CD4-positive, CD25-positive, alpha-beta regulatory T cell (primary cell): ENCODE measurements around the gene SLC6A11. TPM values are rescaled to one million over a fixed set of nuclear protein-coding genes. Genes with fewer than 3 reads are reported as not detected.

Source experiments
- ATAC-seq, 2 donors: fragments of 150-1000 bp; cut with Tn5 transposase; one replicate each; pipeline ENCODE4 v1.10.0; 2021; ENCODE audit warnings: low read depth in 2 of 2, moderate number of reproducible peaks in 2 of 2, moderate library complexity in 1 of 2
- DNase-seq, 3 donors: peaks; one replicate each; pipeline versions ENCODE4 v3.0.0 to v3.0.0-alpha.2; 2012 to 2022; ENCODE audit warnings: mixed read lengths in 1 of 3
- H3K27ac ChIP-seq: one replicate; pipeline ENCODE4 v1.7.0; 2013; ENCODE audit warnings: mild to moderate bottlenecking, low read length; ENCODE audit not compliant: insufficient read depth, poor library complexity, severe bottlenecking
- H3K27me3 ChIP-seq: one replicate; pipeline ENCODE4 v1.7.0; 2013; ENCODE audit warnings: low read length; ENCODE audit not compliant: control insufficient read depth, insufficient read depth
- H3K36me3 ChIP-seq: one replicate; pipeline ENCODE4 v1.7.0; 2013; ENCODE audit warnings: mild to moderate bottlenecking, low read length, moderate library complexity; ENCODE audit not compliant: control insufficient read depth, insufficient read depth
- H3K4me1 ChIP-seq: 2 replicates; pipeline ENCODE4 v1.7.0; 2013; ENCODE audit warnings: mild to moderate bottlenecking, low read length; ENCODE audit not compliant: insufficient read depth, control insufficient read depth, poor library complexity, severe bottlenecking
- H3K4me3 ChIP-seq: one replicate; pipeline ENCODE4 v1.7.0; 2013; ENCODE audit warnings: low read depth, mild to moderate bottlenecking, low read length, moderate library complexity
- H3K9me3 ChIP-seq, 2 experiments: 1 replicate in 1 of 2; 2 replicates in 1 of 2; pipeline ENCODE4 v1.7.0; 2013; ENCODE audit warnings: low read length in 2 of 2, mild to moderate bottlenecking in 1 of 2, moderate library complexity in 1 of 2; ENCODE audit not compliant: control insufficient read depth in 2 of 2
- H3K27ac Mint-ChIP-seq, 3 donors: one replicate each; pipeline ENCODE4 v1.8.0; 2020 to 2022; ENCODE audit warnings: mild to moderate bottlenecking in 3 of 3, mixed read lengths in 3 of 3, moderate library complexity in 2 of 3
- H3K27me3 Mint-ChIP-seq: one replicate; pipeline ENCODE4 v1.8.0; 2022; ENCODE audit warnings: mild to moderate bottlenecking, mixed read lengths
- H3K36me3 Mint-ChIP-seq: one replicate; pipeline ENCODE4 v1.8.0; 2020; ENCODE audit warnings: mixed read lengths
- H3K4me1 Mint-ChIP-seq, 4 donors: one replicate each; pipeline ENCODE4 v1.8.0; 2020 to 2022; ENCODE audit warnings: mixed read lengths in 4 of 4, mild to moderate bottlenecking in 1 of 4
- H3K4me3 Mint-ChIP-seq, 4 donors: one replicate each; pipeline ENCODE4 v1.8.0; 2020 to 2022; ENCODE audit warnings: mild to moderate bottlenecking in 4 of 4, mixed read lengths in 4 of 4, moderate library complexity in 3 of 4
- H3K9me3 Mint-ChIP-seq, 7 donors: one replicate each; pipeline ENCODE4 v1.8.0; 2020 to 2022; ENCODE audit warnings: mixed read lengths in 7 of 7, mild to moderate bottlenecking in 3 of 7, moderate library complexity in 2 of 7
- polyA plus RNA-seq, 4 donors: library from polyadenylated mRNA; unstranded; fragments of 300-500 nt; fragmentation: Illumina TruSeq; gene quantifications; one replicate each; pipeline ENCODE4 v1.2.3, GENCODE V29; 2021
- total RNA-seq: library from RNA; stranded (reverse); gene quantifications from one replicate; pipeline ENCODE4 v1.2.3, GENCODE V29; 2022

The SLC6A11 gene
- total and polyA plus RNA-seq, 5 donors from 2014 or later, result not detected

GRCh38 chr3:10907262-10907661 is 91.2 kb downstream of the SLC6A11 start:
- Histone ChIP-seq H3K4me1 (no peaks in the 10 kb centered on the region), H3K9me3 (peaks cover 13 to 31% of the 10 kb centered on the region in 2 experiments), H3K27me3 (peaks cover 2% of the 10 kb centered on the region), H3K27ac (no peak overlapping the region), H3K36me3 (no peaks in the 10 kb centered on the region), H3K4me3 (no peak overlapping the region)
- DNase-seq (no peak), ATAC-seq (no peak)
- no peaks in the 10 kb centered on the region for H3K4me1 Mint-ChIP-seq
- H3K36me3 Mint-ChIP-seq, result no peaks in the 10 kb centered on the region
- H3K4me3 Mint-ChIP-seq, result no peak overlapping the region
- H3K9me3 Mint-ChIP-seq, result peaks cover 0 to 41% (median 12%) of the 10 kb centered on the region in 7 donors
- H3K27me3 Mint-ChIP-seq, result no peaks in the 10 kb centered on the region
- H3K27ac Mint-ChIP-seq, result peak overlapping the region in 1 of 3 donors; percentile 29

DNA sequence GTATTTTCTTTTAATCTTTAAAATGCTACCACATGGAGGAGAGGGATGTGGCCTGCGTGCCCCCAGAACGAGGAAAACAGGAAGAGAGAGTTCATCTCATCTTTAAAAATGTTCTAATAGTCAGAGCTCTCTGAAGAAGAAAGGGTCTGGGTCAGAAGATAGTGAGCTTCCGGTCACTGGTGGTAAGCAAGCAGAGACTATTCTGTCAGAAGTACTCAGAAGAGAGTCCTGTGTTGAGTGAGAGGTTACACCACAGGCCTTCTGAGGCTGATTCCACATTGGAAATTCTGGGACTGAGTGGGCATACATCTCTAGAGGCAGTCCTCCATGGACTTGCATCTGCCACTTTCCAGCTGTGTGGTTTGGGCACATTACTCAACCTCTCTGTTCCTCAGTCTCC is 94.3 kb downstream of the SLC6A11 start:
- Histone ChIP-seq H3K27ac (no peak overlapping the region), H3K27me3 (no peaks in the 10 kb centered on the region), H3K4me1 (no peaks in the 10 kb centered on the region), H3K4me3 (no peak overlapping the region), H3K36me3 (no peaks in the 10 kb centered on the region), H3K9me3 (peaks cover 13 to 31% of the 10 kb centered on the region in 2 experiments)
- H3K27ac Mint-ChIP-seq, result no peak overlapping the region
- no peak overlapping the region for H3K4me3 Mint-ChIP-seq
- ATAC-seq (no peak), DNase-seq (no peak)
- H3K4me1 Mint-ChIP-seq, result no peaks in the 10 kb centered on the region
- H3K36me3 Mint-ChIP-seq, result no peaks in the 10 kb centered on the region
- peaks cover 0 to 41% (median 12%) of the 10 kb centered on the region in 7 donors for H3K9me3 Mint-ChIP-seq
- H3K27me3 Mint-ChIP-seq, result no peaks in the 10 kb centered on the region

DNA sequence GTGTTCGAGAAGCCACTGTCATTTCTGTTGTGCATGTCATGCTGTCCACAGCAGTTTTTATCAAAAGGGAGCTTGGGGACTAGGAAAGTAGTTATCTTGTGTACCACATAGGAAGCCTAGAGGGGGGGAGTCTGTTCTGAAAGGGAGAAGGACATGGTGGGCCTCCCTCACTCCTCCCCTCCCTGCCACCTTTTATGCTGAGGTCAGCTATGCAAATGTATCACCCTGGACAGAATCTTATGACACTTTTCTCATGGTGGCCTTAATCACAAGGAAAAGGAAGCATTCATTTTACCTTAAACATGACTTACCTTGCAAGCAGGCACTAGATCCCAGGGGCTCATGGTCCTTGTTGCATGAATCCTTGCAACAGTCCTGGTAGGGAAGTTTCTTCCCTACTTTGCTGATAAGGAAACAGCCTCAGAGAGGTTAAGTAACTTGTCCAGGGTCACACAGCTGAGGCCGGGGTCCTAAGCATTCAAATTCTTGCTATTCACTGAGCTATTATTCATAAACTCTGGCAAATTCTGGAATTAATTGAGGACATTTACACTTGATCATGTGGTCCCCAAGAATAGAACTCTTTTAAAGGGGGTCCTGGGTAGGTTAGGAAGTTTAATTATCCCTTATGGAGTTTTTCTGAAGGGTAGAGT is 95.4 kb downstream of the SLC6A11 start:
- H3K4me3 Mint-ChIP-seq, result no peak overlapping the region
- H3K4me3 ChIP-seq, result no peak overlapping the region
- no peak overlapping the region for H3K27ac Mint-ChIP-seq

DNA sequence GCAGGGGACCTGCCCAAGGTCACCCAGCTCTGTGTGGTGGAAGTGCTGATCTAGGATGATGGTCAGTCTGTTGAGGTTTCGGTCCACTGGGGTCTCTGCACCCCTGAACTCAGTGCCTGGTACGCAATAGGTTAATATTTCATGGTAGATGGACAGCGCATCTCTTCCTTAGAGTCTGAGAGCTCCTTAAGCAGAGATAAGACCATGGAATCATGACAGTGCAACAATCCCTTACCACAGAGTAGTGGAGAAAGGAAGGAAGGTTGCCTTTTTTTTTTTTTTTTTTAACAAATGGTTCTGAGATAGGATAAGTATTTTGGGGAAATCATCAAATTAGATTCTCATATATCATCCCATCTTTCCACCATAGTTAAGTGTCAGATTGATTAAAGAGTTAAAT is 96.8 kb downstream of the SLC6A11 start:
- DNase-seq (no peak), ATAC-seq (no peak)
- Mint-ChIP-seq H3K27me3 (no peaks in the 10 kb centered on the region), H3K27ac (no peak overlapping the region), H3K36me3 (no peaks in the 10 kb centered on the region), H3K4me1 (no peaks in the 10 kb centered on the region), H3K4me3 (no peak overlapping the region), H3K9me3 (peaks cover 0 to 19% (median 0%) of the 10 kb centered on the region in 7 donors)
- Histone ChIP-seq H3K27ac (no peak overlapping the region), H3K27me3 (no peaks in the 10 kb centered on the region), H3K36me3 (no peaks in the 10 kb centered on the region), H3K4me1 (no peaks in the 10 kb centered on the region), H3K4me3 (no peak overlapping the region), H3K9me3 (peaks cover under 1 to 10% of the 10 kb centered on the region in 2 experiments)

More for the DNA sequence above, 95.4 kb downstream of the SLC6A11 start:
- no peak overlapping the region for H3K27ac ChIP-seq
- no peak for DNase-seq
- no peaks in the 10 kb centered on the region for H3K36me3 ChIP-seq
- no peak for ATAC-seq
- H3K27me3 Mint-ChIP-seq, result no peaks in the 10 kb centered on the region
- H3K27me3 ChIP-seq, result no peaks in the 10 kb centered on the region
- H3K9me3 Mint-ChIP-seq, result peaks cover 0 to 32% (median 10%) of the 10 kb centered on the region in 7 donors
- peaks cover 13 to 22% of the 10 kb centered on the region in 2 experiments for H3K9me3 ChIP-seq
- no peaks in the 10 kb centered on the region for H3K36me3 Mint-ChIP-seq
- H3K4me1 Mint-ChIP-seq, result no peaks in the 10 kb centered on the region
- H3K4me1 ChIP-seq, result no peaks in the 10 kb centered on the region

DNA sequence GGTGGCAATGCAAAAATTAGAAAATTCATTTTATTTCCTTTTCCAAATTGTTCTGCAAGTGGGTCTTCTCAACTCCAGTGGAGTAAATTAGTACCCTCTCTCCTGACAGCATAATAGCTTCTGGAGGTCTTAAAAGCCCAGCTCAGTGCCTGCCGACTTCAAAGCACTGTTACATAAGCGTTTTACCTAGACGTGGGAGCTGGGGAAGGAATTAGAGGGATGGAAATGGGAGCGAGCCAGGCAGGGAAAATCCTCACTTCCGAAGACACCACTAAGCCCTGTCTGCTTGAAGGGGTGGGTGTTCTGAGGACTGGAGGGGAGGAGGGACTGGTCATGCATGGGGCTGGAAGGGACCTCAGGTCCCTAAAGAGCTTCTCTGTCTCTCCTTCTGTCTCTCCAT is 99.3 kb downstream of the SLC6A11 start:
- Mint-ChIP-seq H3K4me3 (no peak overlapping the region), H3K9me3 (peaks cover 0 to 1% (median 0%) of the 10 kb centered on the region in 7 donors), H3K4me1 (no peaks in the 10 kb centered on the region), H3K27ac (no peak overlapping the region), H3K27me3 (peaks cover 2% of the 10 kb centered on the region), H3K36me3 (no peaks in the 10 kb centered on the region)
- no peak overlapping the region for H3K27ac ChIP-seq
- no peaks in the 10 kb centered on the region for H3K4me1 ChIP-seq
- DNase-seq, result no peak
- H3K9me3 ChIP-seq, result no peaks in the 10 kb centered on the region
- H3K27me3 ChIP-seq, result peaks cover 2% of the 10 kb centered on the region
- ATAC-seq, result no peak
- no peak overlapping the region for H3K4me3 ChIP-seq
- H3K36me3 ChIP-seq, result no peaks in the 10 kb centered on the region

DNA sequence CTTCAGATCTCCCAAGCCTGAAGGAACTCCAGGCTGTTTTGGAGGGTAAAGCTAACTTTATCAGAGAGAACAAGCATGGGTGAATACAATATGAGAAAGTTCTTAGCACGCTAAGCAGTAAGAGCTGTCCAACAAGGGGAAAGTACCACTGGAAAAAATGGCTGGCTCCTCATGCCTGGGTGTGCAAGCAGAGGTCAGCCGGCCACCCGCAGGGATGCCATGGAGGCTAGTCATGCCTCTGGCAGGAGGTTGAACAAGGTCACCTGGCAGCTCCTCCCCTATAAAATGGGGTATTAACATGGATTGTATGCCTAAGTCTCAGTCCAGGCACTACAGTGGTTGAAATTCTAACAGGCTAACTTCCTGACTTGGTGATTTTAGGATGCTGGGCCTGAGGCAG is 101.1 kb downstream of the SLC6A11 start:
- Histone ChIP-seq H3K27ac (no peak overlapping the region), H3K27me3 (peaks cover 7% of the 10 kb centered on the region), H3K4me1 (no peaks in the 10 kb centered on the region), H3K36me3 (no peaks in the 10 kb centered on the region), H3K4me3 (no peak overlapping the region), H3K9me3 (no peaks in the 10 kb centered on the region)
- Mint-ChIP-seq H3K27ac (no peak overlapping the region), H3K4me1 (no peaks in the 10 kb centered on the region), H3K27me3 (peaks cover 18% of the 10 kb centered on the region), H3K4me3 (no peak overlapping the region), H3K9me3 (peaks cover 0 to 5% (median 0%) of the 10 kb centered on the region in 7 donors), H3K36me3 (no peaks in the 10 kb centered on the region)
- DNase-seq, result no peak
- no peak for ATAC-seq

GRCh38 chr3:10918011-10918410 is 102.0 kb downstream of the SLC6A11 start:
- H3K4me3 ChIP-seq, result no peak overlapping the region
- peaks cover 9% of the 10 kb centered on the region for H3K27me3 ChIP-seq
- Mint-ChIP-seq H3K27me3 (peaks cover 18% of the 10 kb centered on the region), H3K4me1 (no peaks in the 10 kb centered on the region), H3K36me3 (no peaks in the 10 kb centered on the region), H3K27ac (no peak overlapping the region), H3K9me3 (peaks cover 0 to 5% (median 0%) of the 10 kb centered on the region in 7 donors), H3K4me3 (no peak overlapping the region)
- H3K4me1 ChIP-seq, result no peaks in the 10 kb centered on the region
- no peaks in the 10 kb centered on the region for H3K9me3 ChIP-seq
- ATAC-seq, result no peak
- H3K36me3 ChIP-seq, result no peaks in the 10 kb centered on the region
- DNase-seq, result no peak
- no peak overlapping the region for H3K27ac ChIP-seq

DNA sequence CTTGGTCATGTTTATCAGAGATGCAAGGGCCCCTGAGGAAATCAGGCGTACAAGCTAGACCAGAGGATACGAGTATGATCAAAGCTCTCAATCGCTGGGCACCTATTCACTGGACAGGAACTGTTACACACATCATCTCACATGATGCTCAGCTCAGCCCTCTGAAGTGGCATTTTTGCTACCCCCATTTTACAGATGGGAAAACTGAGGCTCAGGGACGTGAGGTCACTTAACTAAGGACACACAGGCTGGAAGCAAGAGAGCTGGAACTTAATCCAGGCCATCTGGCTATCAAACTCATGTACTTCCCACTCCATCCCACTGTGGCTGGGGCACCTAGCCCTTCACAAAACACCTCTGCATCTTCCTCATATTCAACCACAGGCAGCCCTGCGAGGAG is 103.6 kb downstream of the SLC6A11 start:
- H3K9me3 Mint-ChIP-seq, result peaks cover 0 to 5% (median 0%) of the 10 kb centered on the region in 7 donors
- DNase-seq, result no peak
- H3K4me1 ChIP-seq, result no peaks in the 10 kb centered on the region

More for the DNA sequence above, 103.6 kb downstream of the SLC6A11 start:
- no peaks in the 10 kb centered on the region for H3K4me1 Mint-ChIP-seq
- no peak overlapping the region for H3K4me3 Mint-ChIP-seq
- Histone ChIP-seq H3K27ac (no peak overlapping the region), H3K27me3 (peaks cover 9% of the 10 kb centered on the region), H3K36me3 (no peaks in the 10 kb centered on the region), H3K9me3 (no peaks in the 10 kb centered on the region), H3K4me3 (no peak overlapping the region)
- H3K27ac Mint-ChIP-seq, result no peak overlapping the region
- no peaks in the 10 kb centered on the region for H3K36me3 Mint-ChIP-seq
- H3K27me3 Mint-ChIP-seq, result peaks cover 18% of the 10 kb centered on the region
- ATAC-seq, result no peak
